ENCODE data around the gene PRKAA2. TPM values are rescaled to one million over a fixed set of nuclear protein-coding genes. Genes with fewer than 3 reads are reported as not detected.

Gene PRKAA2
- total and polyA plus RNA-seq, 2 of the 4 experiments (the other 2 are of a cell fraction), result 0.72 to 1.4 TPM

DNA sequence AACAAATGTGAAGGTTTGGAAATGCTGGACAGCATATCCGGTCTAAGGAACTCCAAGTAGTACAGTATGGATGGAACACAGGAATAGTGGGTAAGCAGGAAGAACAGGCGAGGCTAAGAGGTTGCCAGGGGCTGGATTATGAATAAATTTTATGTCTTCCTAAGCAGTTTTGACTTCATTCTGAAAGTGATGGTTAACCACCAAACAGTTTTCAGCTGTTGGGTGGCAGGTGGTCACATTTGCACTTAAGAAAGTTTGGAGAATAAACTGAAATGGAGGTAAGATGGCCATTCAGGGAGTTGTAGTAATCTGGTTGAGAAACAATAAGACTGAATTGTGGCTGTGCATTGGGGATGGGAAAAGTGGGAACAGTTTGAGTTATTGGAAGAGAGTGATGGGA lies 83.8 kb downstream of the PRKAA2 start:
- WGBS, 2 experiments (ENCODE audit: extremely low coverage in 2 of 2, insufficient read length in 1 of 2), result 70% methylated on average over 2 of the region's 2 CpGs; no CpG with 5 or more reads in 1 of the 2 experiments
- Histone ChIP-seq H3K9ac (ENCODE audit: low read depth, low read length) (no peak overlapping the region), H3K4ac (ENCODE audit: low read depth, low read length) (no peak overlapping the region), H3K9me3 (ENCODE audit: control insufficient read depth, insufficient read depth, low read length) (no peaks in the 10 kb centered on the region), H2AFZ (replicated peaks; ENCODE audit: low read length, poor library complexity) (no peak overlapping the region), H4K5ac (ENCODE audit: low read depth, low read length) (no peak overlapping the region), H3K79me1 (ENCODE audit: low read depth in 1 of 2, low read length in 2 of 2) (no peaks in the 10 kb centered on the region), H3K18ac (ENCODE audit: low read depth, low read length) (no peak overlapping the region), H4K8ac (ENCODE audit: low read depth in 2 of 2, low read length in 2 of 2) (no peak overlapping the region), H3K14ac (replicated peaks; ENCODE audit: low read depth, low read length) (no peak overlapping the region), H4K91ac (ENCODE audit: insufficient read depth, low read depth, low read length) (no peak overlapping the region), H3K4me2 (ENCODE audit: low read depth, low read length) (no peak overlapping the region), H3K23ac (ENCODE audit: low read depth, low read length) (no peak overlapping the region), H3K56ac (ENCODE audit: extremely low read depth, insufficient read depth, low read length) (no peak overlapping the region), H2AK9ac (replicated peaks; ENCODE audit: low read depth, low read length, poor library complexity) (no peak overlapping the region), H3K4me1 (ENCODE audit: control insufficient read depth, insufficient read depth, low read length) (no peaks in the 10 kb centered on the region), H3K4me3 (ENCODE audit: insufficient read depth, low read depth, low read length) (no peak overlapping the region), H4K20me1 (ENCODE audit: insufficient read depth, low read length) (no peaks in the 10 kb centered on the region), H2BK20ac (ENCODE audit: low read depth, low read length) (no peak overlapping the region), H2BK15ac (ENCODE audit: low read depth, low read length) (no peak overlapping the region), H2BK120ac (ENCODE audit: low read depth, low read length) (no peak overlapping the region), H3K9me1 (ENCODE audit: insufficient read depth, low read length) (no peaks in the 10 kb centered on the region), H2AK5ac (ENCODE audit: low read depth, low read length) (no peak overlapping the region), H3K27ac (ENCODE audit: insufficient read depth, low read length) (no peak overlapping the region), H3K36me3 (ENCODE audit: control insufficient read depth, insufficient read depth, low read length) (no peaks in the 10 kb centered on the region), H3K27me3 (ENCODE audit: control insufficient read depth, insufficient read depth, low read length) (peaks cover 2% of the 10 kb centered on the region), H2BK5ac (ENCODE audit: low read depth, low read length, poor library complexity, severe bottlenecking) (no peak overlapping the region)
- POLR2A ChIA-PET (ENCODE audit: unreplicated experiment), result no interaction called here
- CTCF ChIA-PET, result no interaction called here
- intact Hi-C loops (cut with micrococcal nuclease), result no loop called here
- no peak for DNase-seq
- in situ Hi-C loops (cut with MboI; ENCODE audit: low sequenced_read_pairs), result no loop called here
- TF ChIP-seq, protein P1, sequence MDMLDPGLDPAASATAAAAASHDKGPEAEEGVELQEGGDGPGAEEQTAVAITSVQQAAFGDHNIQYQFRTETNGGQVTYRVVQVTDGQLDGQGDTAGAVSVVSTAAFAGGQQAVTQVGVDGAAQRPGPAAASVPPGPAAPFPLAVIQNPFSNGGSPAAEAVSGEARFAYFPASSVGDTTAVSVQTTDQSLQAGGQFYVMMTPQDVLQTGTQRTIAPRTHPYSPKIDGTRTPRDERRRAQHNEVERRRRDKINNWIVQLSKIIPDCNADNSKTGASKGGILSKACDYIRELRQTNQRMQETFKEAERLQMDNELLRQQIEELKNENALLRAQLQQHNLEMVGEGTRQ (IDR thresholded peaks at IDR 0.05; ENCODE audit: low read depth, low read length), result no peak
- TF ChIP-seq CHD1 (IDR thresholded peaks at IDR 0.05; ENCODE audit: low read depth, low read length) (no peak), SMC3 (IDR thresholded peaks at IDR 0.05; ENCODE audit: low read depth, low read length) (no peak), RAD21 (IDR thresholded peaks at IDR 0.05; ENCODE audit: low read length) (no peak), MXI1 (IDR thresholded peaks at IDR 0.05; ENCODE audit: borderline replicate concordance, low read depth, low read length) (no peak), NFE2L2 (IDR thresholded peaks at IDR 0.05; ENCODE audit: low read depth, low read length) (no peak), MAFK (IDR thresholded peaks at IDR 0.05; ENCODE audit: low read depth, low read length) (no peak), RCOR1 (IDR thresholded peaks at IDR 0.05; ENCODE audit: insufficient replicate concordance, low read length) (no peak), POLR2A (IDR thresholded peaks at IDR 0.05; ENCODE audit: low read depth, low read length) (no peak), FOS (IDR thresholded peaks at IDR 0.05; ENCODE audit: low read depth, low read length) (no peak), CEBPB (IDR thresholded peaks at IDR 0.05; ENCODE audit: low read depth, low read length) (no peak), RFX5 (IDR thresholded peaks at IDR 0.05; ENCODE audit: low read depth, low read length) (no peak), MAZ (IDR thresholded peaks at IDR 0.05; ENCODE audit: borderline replicate concordance, low read depth, low read length) (no peak), BHLHE40 (IDR thresholded peaks at IDR 0.05; ENCODE audit: low read depth, low read length) (no peak)
- TF ChIP-seq, protein P2, sequence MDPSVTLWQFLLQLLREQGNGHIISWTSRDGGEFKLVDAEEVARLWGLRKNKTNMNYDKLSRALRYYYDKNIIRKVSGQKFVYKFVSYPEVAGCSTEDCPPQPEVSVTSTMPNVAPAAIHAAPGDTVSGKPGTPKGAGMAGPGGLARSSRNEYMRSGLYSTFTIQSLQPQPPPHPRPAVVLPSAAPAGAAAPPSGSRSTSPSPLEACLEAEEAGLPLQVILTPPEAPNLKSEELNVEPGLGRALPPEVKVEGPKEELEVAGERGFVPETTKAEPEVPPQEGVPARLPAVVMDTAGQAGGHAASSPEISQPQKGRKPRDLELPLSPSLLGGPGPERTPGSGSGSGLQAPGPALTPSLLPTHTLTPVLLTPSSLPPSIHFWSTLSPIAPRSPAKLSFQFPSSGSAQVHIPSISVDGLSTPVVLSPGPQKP (IDR thresholded peaks at IDR 0.05; ENCODE audit: borderline replicate concordance, low read depth, low read length), result no peak
- TF ChIP-seq, protein P3, sequence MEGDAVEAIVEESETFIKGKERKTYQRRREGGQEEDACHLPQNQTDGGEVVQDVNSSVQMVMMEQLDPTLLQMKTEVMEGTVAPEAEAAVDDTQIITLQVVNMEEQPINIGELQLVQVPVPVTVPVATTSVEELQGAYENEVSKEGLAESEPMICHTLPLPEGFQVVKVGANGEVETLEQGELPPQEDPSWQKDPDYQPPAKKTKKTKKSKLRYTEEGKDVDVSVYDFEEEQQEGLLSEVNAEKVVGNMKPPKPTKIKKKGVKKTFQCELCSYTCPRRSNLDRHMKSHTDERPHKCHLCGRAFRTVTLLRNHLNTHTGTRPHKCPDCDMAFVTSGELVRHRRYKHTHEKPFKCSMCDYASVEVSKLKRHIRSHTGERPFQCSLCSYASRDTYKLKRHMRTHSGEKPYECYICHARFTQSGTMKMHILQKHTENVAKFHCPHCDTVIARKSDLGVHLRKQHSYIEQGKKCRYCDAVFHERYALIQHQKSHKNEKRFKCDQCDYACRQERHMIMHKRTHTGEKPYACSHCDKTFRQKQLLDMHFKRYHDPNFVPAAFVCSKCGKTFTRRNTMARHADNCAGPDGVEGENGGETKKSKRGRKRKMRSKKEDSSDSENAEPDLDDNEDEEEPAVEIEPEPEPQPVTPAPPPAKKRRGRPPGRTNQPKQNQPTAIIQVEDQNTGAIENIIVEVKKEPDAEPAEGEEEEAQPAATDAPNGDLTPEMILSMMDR (conservative IDR thresholded peaks at IDR 0.05; ENCODE audit: low read depth, low read length), result no peak
- BruUV-seq (replicated peaks), result no TSS peak
- dilution Hi-C loops (cut with HindIII; ENCODE audit: low sequenced_read_pairs, unreplicated experiment), result no loop called here
- ATAC-seq (ENCODE audit: low read depth), result no peak

Data from IMR-90 (cell line).